Keratinocyte (primary cell): ENCODE measurements around the gene CACNA1S.

Source experiments
- EZH2 ChIP-seq: IDR thresholded peaks from one replicate; pipeline ENCODE4 v1.6.1; 2012; ENCODE audit warnings: inconsistent platforms, mild to moderate bottlenecking, low read length, moderate library complexity
- TF ChIP-seq, protein P1 (sequence below), 3 experiments: IDR thresholded peaks in 1 of 3; conservative IDR thresholded peaks in 1 of 3; optimal IDR thresholded peaks in 1 of 3; 2 replicates in 2 of 3; 3 replicates in 1 of 3; pipeline versions ENCODE3 to v1.5.1; 2011; ENCODE audit warnings: low read length in 3 of 3, mild to moderate bottlenecking in 3 of 3, moderate library complexity in 2 of 3, control low read depth in 1 of 3, inconsistent platforms in 1 of 3; ENCODE audit not compliant: insufficient read depth in 2 of 3; ENCODE audit errors: extremely low read depth in 1 of 3

DNA sequence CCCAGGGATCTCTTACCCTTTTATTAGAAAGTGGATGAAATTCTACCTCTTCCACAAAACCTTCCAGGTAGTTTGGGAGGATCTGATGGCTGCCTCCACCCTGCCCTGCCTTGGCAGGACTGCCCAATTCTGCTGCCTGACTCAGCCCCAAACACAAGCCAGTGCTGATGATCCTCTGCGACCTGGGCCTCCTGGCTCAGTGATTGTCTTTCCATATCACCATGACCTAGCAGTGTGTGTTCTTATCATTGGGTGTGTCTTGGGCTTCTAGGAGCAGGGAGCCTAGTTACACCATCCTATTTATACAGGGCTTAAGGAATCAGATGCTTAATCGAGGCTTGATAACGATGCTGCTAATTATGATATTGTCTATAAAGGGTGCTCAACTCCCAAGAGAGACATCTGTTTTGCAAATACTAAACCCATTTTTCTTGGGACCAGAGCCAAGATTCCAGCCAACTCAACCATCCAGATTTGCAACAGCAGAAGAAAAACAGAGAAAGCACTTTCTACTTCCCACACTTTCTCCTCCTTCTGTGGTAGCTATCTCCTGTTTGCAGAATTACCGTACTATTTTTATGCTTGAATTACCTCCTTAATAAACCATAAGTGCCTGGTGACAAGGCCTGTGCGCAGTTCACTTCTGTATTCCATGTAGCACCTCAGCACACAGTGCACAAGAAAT, 52.2 kb downstream of the CACNA1S start:
- TF ChIP-seq, protein P1, sequence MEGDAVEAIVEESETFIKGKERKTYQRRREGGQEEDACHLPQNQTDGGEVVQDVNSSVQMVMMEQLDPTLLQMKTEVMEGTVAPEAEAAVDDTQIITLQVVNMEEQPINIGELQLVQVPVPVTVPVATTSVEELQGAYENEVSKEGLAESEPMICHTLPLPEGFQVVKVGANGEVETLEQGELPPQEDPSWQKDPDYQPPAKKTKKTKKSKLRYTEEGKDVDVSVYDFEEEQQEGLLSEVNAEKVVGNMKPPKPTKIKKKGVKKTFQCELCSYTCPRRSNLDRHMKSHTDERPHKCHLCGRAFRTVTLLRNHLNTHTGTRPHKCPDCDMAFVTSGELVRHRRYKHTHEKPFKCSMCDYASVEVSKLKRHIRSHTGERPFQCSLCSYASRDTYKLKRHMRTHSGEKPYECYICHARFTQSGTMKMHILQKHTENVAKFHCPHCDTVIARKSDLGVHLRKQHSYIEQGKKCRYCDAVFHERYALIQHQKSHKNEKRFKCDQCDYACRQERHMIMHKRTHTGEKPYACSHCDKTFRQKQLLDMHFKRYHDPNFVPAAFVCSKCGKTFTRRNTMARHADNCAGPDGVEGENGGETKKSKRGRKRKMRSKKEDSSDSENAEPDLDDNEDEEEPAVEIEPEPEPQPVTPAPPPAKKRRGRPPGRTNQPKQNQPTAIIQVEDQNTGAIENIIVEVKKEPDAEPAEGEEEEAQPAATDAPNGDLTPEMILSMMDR (optimal IDR thresholded peaks at IDR 0.05 in 1 of 3, IDR thresholded peaks at IDR 0.05 in 1 of 3, conservative IDR thresholded peaks at IDR 0.05 in 1 of 3; ENCODE audit: extremely low read depth in 1 of 3, insufficient read depth in 2 of 3, low read length in 3 of 3): no peak
- TF ChIP-seq EZH2: no peak
